GM19395 (cell line): ENCODE results near the gene TMEM219.
"Not testable (repeated sequence)": the region's sequence is repeated elsewhere in the genome, so short reads cannot be mapped to it uniquely, and the experiment has no call there.

Source experiments
- ATAC-seq: cut with Tn5 transposase; IDR thresholded peaks from one replicate; pipeline ENCODE4 v1.9.1; 2021; ENCODE audit warnings: mild to moderate bottlenecking, moderate library complexity; ENCODE audit not compliant: unreplicated experiment

The TMEM219 gene, protein sequence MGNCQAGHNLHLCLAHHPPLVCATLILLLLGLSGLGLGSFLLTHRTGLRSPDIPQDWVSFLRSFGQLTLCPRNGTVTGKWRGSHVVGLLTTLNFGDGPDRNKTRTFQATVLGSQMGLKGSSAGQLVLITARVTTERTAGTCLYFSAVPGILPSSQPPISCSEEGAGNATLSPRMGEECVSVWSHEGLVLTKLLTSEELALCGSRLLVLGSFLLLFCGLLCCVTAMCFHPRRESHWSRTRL

GRCh38 chr16:29961479-29962343, at the start of gene TMEM219:
Gene TMEM219, plus strand, starts transcription at chr16:29962079. Its CDS starts 1,065 bp downstream, at chr16:29963144.
- peak; percentile 80 for ATAC-seq

- no peak for ATAC-seq
Measured at GRCh38 chr16:29912087-29912486, 49.8 kb upstream of the TMEM219 start.

DNA sequence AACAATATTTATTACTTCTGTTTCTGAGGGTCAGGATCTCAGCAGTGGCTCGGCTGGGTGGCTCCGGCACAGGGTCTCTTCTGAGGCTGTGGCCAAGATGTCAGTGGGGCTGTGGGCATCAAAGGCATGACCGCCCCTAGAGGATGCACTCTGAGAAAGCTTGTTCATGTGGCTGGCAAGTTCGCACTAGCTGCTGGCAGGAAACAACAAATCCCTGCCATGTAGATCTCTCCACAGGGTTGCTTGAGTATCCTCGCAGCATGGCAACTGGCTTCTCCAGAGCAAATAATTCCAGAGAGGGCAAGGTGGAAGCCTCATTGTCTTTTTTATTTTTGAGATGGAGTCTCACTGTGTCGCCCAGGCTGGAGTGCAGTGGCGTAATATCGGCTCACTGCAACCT, 48.4 kb upstream of the TMEM219 start:
- ATAC-seq, result no peak

DNA sequence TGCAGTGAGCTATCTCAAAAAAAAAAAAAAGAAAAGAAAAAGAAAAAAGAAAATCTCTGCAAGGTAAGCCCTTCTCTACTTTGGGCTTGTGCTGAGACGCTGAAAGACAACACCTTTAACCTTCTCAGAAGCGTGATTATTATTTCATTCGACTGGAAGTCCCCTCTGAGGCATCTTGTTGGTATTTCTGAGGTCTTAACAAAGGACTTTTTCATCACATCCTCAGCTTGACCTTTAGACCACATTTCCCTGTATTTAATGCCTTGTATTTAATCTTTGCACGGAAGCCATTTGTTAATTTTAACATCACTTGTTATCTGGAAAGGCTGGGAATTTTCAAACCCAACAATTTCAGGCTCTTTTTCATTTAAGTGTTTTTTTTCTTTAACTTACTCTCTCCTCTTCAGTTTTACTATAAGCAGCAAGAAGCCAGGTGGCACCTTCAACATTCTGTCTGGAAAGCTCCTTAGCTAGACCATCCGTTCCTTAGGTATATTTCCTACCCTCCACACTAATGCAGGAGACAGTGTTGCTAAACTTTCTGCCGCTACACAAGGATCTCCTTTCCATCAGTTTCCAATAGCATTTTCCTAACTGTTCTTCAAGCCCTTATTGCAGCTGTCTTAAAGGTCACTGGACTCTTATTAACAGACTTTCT, 46.2 kb upstream of the TMEM219 start:
- no peak for ATAC-seq

DNA sequence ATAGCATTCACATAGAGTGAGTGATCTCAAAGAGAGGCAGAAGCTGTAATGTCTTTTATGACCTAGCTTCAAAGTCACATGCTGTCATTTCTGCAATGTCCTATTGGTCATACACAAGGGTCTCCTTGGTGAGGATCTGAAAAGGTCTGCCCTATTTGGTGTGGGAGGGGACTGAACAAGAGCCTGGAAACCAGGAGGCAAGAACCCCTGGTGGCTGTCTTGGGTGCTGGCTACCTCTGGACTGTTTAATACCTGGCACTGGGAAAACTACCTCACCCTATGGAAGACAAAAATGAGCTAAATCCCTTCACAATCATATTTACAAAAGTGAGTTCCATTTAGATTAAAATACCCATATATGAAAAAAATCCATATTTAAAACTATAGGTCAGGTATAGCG, 44.9 kb upstream of the TMEM219 start:
- no peak for ATAC-seq

DNA sequence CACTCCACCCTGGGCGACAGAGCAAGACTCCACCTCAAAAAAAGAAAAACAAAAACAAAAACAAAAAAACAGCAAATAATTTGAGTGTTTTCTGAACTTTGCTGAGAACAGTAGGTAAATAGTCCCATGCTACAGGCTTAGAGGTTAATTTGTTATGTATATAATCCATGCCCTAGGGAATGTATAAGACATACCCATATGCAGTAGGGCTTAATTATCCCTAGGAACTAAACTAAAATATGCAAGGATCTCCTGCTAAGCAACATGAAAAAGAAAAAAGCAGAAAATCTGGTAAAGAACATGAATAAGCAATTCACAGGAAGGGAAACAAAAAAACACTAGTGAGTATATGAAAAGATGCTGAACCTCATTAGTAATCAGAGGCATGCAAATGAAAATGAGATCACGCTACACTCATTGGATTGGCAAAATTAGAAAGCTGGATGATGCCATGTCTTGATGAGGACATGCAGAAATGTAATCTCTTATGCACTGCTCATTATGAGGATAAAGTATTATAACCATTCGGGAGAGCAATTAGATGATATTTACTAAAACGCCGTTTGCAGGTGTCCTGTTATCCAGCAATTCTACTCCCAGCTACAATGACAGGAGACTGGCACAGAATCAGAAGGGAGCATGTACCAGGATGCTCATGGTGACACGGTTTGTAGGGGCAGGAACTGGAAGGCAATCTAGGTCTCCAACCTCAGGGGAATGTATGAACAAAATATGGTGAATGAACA, 41.4 kb upstream of the TMEM219 start:
- no peak for ATAC-seq

GRCh38 chr16:29921034-29921385, 40.9 kb upstream of the TMEM219 start:
- ATAC-seq, result no peak

DNA sequence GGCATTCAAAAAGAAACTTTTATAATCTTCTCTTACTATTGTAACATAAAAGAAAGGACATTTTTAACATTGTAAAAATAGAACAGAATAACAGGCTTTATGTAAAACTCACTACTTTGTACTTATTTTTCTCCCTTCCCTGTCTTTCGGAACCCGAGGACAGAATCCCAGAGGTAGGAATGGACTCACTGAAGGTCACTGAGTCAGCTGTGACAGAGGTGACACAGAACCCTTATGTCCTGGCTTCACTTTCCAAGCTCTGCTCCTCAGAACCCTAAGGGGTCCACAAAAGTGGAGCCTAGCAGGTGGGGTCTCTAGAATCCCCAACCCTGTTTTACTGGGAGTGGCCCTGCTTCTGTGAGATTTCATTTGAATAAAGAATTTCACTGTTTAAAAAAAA, 39.6 kb upstream of the TMEM219 start:
- ATAC-seq, result no peak

- no peak for ATAC-seq
Measured at GRCh38 chr16:29922986-29923501, 38.8 kb upstream of the TMEM219 start.

- ATAC-seq, result no peak
Measured at GRCh38 chr16:29925105-29925756, 36.6 kb upstream of the TMEM219 start.

GRCh38 chr16:29925781-29926710, 35.8 kb upstream of the TMEM219 start, which contains the start of gene KCTD13:
Gene KCTD13, minus strand, starts transcription at chr16:29926226. Its CDS starts 193 bp downstream, at chr16:29926033.
- ATAC-seq, result peak; percentile 75

DNA sequence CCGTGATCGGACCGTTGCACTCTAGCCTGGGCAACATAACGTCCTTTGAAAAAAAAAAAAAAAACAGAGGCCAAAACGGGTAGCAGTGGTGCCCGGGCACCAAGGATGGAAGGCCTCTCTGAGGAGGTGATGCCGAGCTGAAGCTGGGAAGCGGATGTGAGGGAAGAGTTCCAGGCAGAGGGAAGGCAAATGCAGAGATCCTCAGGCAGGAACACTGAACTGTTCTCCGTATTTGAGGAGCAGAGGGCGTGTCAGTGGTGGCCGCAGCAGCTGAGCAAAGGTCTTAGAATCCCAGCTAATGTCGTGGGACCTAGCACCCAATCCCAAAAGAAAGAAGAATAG, 35.2 kb upstream of the TMEM219 start:
- ATAC-seq, result no peak

GRCh38 chr16:29927070-29927905, 34.6 kb upstream of the TMEM219 start:
- ATAC-seq, result no peak

DNA sequence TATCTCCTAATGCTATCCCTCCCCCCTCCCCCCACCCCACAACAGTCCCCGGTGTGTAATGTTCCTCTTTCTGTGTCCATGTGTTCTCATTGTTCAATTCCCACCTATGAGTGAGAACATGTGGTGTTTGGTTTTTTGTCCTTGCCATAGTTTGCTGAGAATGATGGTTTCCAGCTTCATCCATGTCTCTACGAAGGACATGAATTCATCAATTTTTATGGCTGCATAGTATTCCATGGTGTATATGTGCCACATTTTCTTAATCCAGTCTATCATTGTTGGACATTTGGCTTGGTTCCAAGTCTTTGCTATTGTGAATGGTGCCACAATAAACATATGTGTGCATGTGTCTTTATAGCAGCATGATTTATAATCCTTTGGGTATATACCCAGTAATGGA, 30.1 kb upstream of the TMEM219 start:
- ATAC-seq, result not testable (repeated sequence)

- ATAC-seq, result no peak
Measured at GRCh38 chr16:29940656-29941055, 21.2 kb upstream of the TMEM219 start.

- ATAC-seq, result no peak
Measured at GRCh38 chr16:29943846-29944799, 17.8 kb upstream of the TMEM219 start.

DNA sequence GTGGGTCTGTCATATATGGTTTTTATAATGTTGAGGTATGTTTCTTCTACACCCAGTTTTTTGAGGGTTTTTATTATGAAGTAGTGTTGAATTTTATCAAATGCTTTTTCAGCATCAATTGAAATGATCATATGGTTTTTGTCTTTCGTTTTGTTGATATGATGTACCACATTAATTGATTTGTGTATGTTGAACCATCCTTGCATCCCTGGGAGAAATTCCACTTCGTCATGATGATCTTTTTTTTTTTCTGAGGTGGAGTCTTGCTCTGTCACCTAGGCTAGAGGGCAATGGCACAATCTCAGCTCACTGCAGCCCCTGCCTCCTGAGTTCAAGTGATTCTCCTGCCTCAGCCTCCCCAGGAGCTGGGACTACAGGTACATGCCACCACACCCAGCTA, 14.0 kb upstream of the TMEM219 start:
- no peak for ATAC-seq
